ENCODE data around the gene KCNK3.

The KCNK3 gene

DNA sequence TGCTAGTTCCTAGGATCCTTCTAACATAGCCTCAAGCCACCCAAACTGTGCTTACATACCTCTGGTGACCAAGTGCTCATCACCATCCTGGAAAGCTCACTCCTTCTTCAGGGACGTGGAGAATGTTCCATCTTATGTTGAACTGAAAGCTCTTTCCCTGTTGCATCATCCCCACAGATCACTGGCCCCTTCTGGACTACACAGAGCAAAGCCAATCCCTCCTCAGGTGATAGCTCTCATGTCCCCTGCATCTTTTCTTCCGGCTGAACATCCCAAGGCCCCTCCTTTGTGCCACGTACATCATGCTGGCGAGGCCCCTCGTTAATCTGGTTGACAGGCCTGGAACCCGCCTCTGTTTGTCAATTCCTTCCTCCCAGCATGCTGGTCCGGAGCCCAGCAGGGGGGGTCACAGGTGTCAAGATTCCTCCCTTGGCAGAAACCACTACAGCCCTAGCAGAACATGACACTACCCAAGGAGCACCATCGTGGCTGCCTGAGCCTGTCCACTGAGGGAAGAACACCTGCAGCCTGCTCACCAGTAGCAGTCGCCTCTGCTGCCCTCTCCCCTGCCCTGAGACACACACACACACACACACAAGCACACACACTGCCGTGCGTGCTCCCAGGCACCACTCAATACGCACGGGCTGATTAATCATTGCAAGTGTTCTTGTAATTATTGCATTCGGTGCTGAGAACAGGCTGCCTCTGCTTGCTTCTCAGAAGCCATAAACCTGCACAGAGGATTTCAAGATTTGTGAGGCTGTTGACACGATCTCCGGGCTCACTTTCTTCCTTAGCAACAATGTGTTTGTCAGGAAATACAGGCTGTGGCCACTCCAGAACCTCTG, 6.3 kb upstream of the KCNK3 start:
- DNase-seq = no peak
- in situ Hi-C loops (cut with HindIII; ENCODE audit: low pct_ligation_motif_present, low sequenced_read_pairs) = no loop called here
- Histone ChIP-seq H3K27ac (no peak overlapping the region), H3K4me3 (ENCODE audit: low read depth, low read length) (no peak overlapping the region), H3K27me3 (replicated peaks) (peaks cover 31% of the 10 kb centered on the region), H3K36me3 (replicated peaks) (no peaks in the 10 kb centered on the region)
- TF ChIP-seq, protein P1, sequence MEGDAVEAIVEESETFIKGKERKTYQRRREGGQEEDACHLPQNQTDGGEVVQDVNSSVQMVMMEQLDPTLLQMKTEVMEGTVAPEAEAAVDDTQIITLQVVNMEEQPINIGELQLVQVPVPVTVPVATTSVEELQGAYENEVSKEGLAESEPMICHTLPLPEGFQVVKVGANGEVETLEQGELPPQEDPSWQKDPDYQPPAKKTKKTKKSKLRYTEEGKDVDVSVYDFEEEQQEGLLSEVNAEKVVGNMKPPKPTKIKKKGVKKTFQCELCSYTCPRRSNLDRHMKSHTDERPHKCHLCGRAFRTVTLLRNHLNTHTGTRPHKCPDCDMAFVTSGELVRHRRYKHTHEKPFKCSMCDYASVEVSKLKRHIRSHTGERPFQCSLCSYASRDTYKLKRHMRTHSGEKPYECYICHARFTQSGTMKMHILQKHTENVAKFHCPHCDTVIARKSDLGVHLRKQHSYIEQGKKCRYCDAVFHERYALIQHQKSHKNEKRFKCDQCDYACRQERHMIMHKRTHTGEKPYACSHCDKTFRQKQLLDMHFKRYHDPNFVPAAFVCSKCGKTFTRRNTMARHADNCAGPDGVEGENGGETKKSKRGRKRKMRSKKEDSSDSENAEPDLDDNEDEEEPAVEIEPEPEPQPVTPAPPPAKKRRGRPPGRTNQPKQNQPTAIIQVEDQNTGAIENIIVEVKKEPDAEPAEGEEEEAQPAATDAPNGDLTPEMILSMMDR (IDR thresholded peaks at IDR 0.05; ENCODE audit: low read depth, low read length, missing control alignments) = no peak

GRCh38 chr2:26687328-26687727, 5.2 kb upstream of the KCNK3 start:
- Histone ChIP-seq H3K36me3 (replicated peaks) (no peaks in the 10 kb centered on the region), H3K27me3 (replicated peaks) (peaks cover 38% of the 10 kb centered on the region), H3K27ac (no peak overlapping the region), H3K4me3 (ENCODE audit: low read depth, low read length) (no peak overlapping the region)
- in situ Hi-C loops (cut with HindIII; ENCODE audit: low pct_ligation_motif_present, low sequenced_read_pairs) = no loop called here
- TF ChIP-seq, protein P1 (IDR thresholded peaks at IDR 0.05; ENCODE audit: low read depth, low read length, missing control alignments) = no peak
- DNase-seq = no peak

DNA sequence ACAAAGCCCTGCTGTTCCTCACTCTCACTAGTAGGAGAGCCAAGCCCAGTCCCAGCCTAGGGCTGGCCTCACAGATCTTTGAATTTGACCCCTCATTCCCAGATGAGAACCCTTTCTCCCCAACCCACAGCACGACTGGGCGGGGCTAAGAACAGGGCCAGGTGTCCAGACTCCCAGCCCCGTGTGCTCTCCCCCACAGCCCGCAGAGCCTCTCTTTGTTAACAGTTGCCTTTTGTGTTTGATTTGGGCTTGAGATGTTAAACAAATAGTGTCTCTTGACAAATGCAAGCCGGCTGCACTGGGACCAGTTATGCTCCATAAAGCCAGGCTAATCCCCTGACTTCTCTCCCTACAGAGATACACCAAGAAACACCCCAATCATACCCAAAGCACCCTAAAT, 4.7 kb upstream of the KCNK3 start:
- no peak overlapping the region for H3K4me3 ChIP-seq (ENCODE audit: low read depth, low read length)
- in situ Hi-C loops (cut with HindIII; ENCODE audit: low pct_ligation_motif_present, low sequenced_read_pairs) = no loop called here
- H3K27ac ChIP-seq = no peak overlapping the region
- H3K27me3 ChIP-seq (replicated peaks) = peaks cover 35% of the 10 kb centered on the region
- H3K36me3 ChIP-seq (replicated peaks) = no peaks in the 10 kb centered on the region
- TF ChIP-seq, protein P1 (IDR thresholded peaks at IDR 0.05; ENCODE audit: low read depth, low read length, missing control alignments) = no peak
- DNase-seq = no peak

GRCh38 chr2:26691161-26691560, 1.4 kb upstream of the KCNK3 start:
- in situ Hi-C loops (cut with HindIII; ENCODE audit: low pct_ligation_motif_present, low sequenced_read_pairs) = no loop called here
- no peak for DNase-seq
- Histone ChIP-seq H3K36me3 (replicated peaks) (no peaks in the 10 kb centered on the region), H3K4me3 (ENCODE audit: low read depth, low read length) (no peak overlapping the region), H3K27me3 (replicated peaks) (peaks cover 58% of the 10 kb centered on the region), H3K27ac (no peak overlapping the region)
- TF ChIP-seq, protein P1 (IDR thresholded peaks at IDR 0.05; ENCODE audit: low read depth, low read length, missing control alignments) = no peak

DNA sequence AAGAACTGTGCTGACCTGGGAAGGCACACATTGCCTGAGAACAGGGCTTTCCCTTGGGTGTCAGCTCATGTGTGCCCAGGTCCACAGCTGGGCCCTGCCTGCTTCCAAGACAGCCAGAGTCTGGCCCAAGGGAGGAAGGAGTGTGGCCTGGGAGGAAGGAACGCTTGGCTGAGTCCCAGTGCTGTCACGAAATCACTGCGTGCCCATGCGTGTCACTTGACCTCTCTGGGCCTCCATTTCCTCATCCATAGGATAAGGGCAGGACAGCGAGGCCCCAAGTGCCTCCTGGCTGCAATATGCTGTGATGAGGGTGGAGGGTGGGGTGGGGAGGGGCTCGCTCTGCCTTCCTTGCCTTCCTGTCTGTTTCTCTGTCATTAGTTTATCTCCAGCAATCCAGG, 642 bp upstream of the KCNK3 start:
- Histone ChIP-seq H3K27me3 (replicated peaks) (peaks cover 54% of the 10 kb centered on the region), H3K36me3 (replicated peaks) (no peaks in the 10 kb centered on the region), H3K4me3 (ENCODE audit: low read depth, low read length) (no peak overlapping the region), H3K27ac (no peak overlapping the region)
- in situ Hi-C loops (cut with HindIII; ENCODE audit: low pct_ligation_motif_present, low sequenced_read_pairs) = no loop called here
- DNase-seq = no peak
- TF ChIP-seq, protein P1 (IDR thresholded peaks at IDR 0.05; ENCODE audit: low read depth, low read length, missing control alignments) = no peak
